SK-N-SH (cell line): Measurements from ENCODE around the gene EEF1AKMT1. TPM values are rescaled to one million over a fixed set of nuclear protein-coding genes. Genes with fewer than 3 reads are reported as not detected.

Source experiments
- CTCF ChIA-PET: fragments of 300-600, 350-600 bp; formaldehyde crosslinking; extraction: SDS; loops from one replicate; lab custom pipeline; 2021; lab: Yijun Ruan, JAX
- POLR2A ChIA-PET: fragments of 350-600 bp; sonication (Branson Sonifier 250); formaldehyde crosslinking; extraction: SDS; loops from one replicate; lab custom pipeline; 2020; ENCODE audit warnings: antibody characterized with exemption, inconsistent platforms; lab: Yijun Ruan, JAX
- DNase-seq: peaks from one replicate; pipeline ENCODE4 v3.0.0; 2012
- H2AFZ ChIP-seq: fragments of 200-600 bp; sonication (generic); 2 replicates; pipeline ENCODE4 v1.8.1; 2016; ENCODE audit warnings: antibody characterized with exemption, mild to moderate bottlenecking, low read depth
- H3F3A ChIP-seq: fragments of 200-600 bp; sonication (generic); replicated peaks from 2 replicates; pipeline ENCODE3; 2016; ENCODE audit warnings: antibody characterized with exemption, mild to moderate bottlenecking; ENCODE audit not compliant: insufficient read depth
- H3K27ac ChIP-seq, 2 experiments: fragments of 200-500 bp in 1 of 2; fragments of 200-600 bp in 1 of 2; sonication (Bioruptor generic) in 1 of 2; sonication (generic), shearing (Covaris generic) in 1 of 2; 2 replicates each; pipeline versions ENCODE4 v1.5.1 to v1.6.1; 2014 to 2016; ENCODE audit warnings: low read depth in 2 of 2, inconsistent platforms in 1 of 2, low read length in 1 of 2, mild to moderate bottlenecking in 1 of 2, mixed read lengths in 1 of 2
- H3K27me3 ChIP-seq: fragments of 200-600 bp; sonication (generic), shearing (Covaris generic); 2 replicates; pipeline ENCODE4 v1.6.1; 2016; ENCODE audit warnings: mixed run types; ENCODE audit not compliant: insufficient read depth
- H3K36me3 ChIP-seq, 2 experiments: fragments of 200-500 bp in 1 of 2; fragments of 200-600 bp in 1 of 2; sonication (Bioruptor generic) in 1 of 2; sonication (generic) in 1 of 2; replicated peaks in 1 of 2; 2 replicates each; pipeline versions ENCODE3 to v1.5.1; 2014 to 2016; ENCODE audit warnings: low read length in 1 of 2, mild to moderate bottlenecking in 1 of 2; ENCODE audit not compliant: insufficient read depth in 2 of 2, control insufficient read depth in 1 of 2
- H3K4me1 ChIP-seq, 2 experiments: fragments of 200-500 bp in 1 of 2; fragments of 200-600 bp in 1 of 2; sonication (Bioruptor generic) in 1 of 2; sonication (generic), shearing (Covaris generic) in 1 of 2; 2 replicates each; pipeline versions ENCODE4 v1.5.1 to v1.6.1; 2014 to 2016; ENCODE audit warnings: low read depth in 1 of 2, low read length in 1 of 2, mixed run types in 1 of 2; ENCODE audit not compliant: insufficient read depth in 2 of 2, control insufficient read depth in 1 of 2
- H3K4me2 ChIP-seq: fragments of 200-600 bp; sonication (generic), shearing (Covaris generic); 2 replicates; pipeline ENCODE4 v1.6.1; 2017; ENCODE audit warnings: mixed run types
- H3K4me3 ChIP-seq, 2 experiments: fragments of 200-500 bp in 1 of 2; fragments of 200-600 bp in 1 of 2; sonication (Bioruptor generic) in 1 of 2; sonication (generic), shearing (Covaris generic) in 1 of 2; 2 replicates each; pipeline versions ENCODE4 v1.5.1 to v1.8.1; 2014 to 2016; ENCODE audit warnings: low read depth in 2 of 2, inconsistent platforms in 1 of 2, low read length in 1 of 2, mild to moderate bottlenecking in 1 of 2, mixed read lengths in 1 of 2, moderate library complexity in 1 of 2
- H3K79me2 ChIP-seq: fragments of 200-600 bp; sonication (generic); 2 replicates; pipeline ENCODE4 v1.8.1; 2017; ENCODE audit warnings: mild to moderate bottlenecking; ENCODE audit not compliant: insufficient read depth
- H3K9ac ChIP-seq: fragments of 200-600 bp; sonication (generic); 2 replicates; pipeline ENCODE4 v1.6.1; 2017; ENCODE audit warnings: mixed run types
- H3K9me2 ChIP-seq: fragments of 200-600 bp; sonication (generic); 2 replicates; pipeline ENCODE4 v1.6.1; 2017; ENCODE audit warnings: mixed run types
- H3K9me3 ChIP-seq: fragments of 200-600 bp; sonication (generic); 2 replicates; pipeline ENCODE4 v1.6.1; 2017; ENCODE audit warnings: mixed run types, mild to moderate bottlenecking, moderate library complexity
- H4K20me1 ChIP-seq: fragments of 200-600 bp; sonication (generic); 2 replicates; pipeline ENCODE4 v1.6.1; 2017; ENCODE audit warnings: mild to moderate bottlenecking, mixed run types; ENCODE audit not compliant: insufficient read depth
- IRF3 ChIP-seq: fragments of 150-350 bp; IDR thresholded peaks from 2 replicates; pipeline ENCODE4 v1.6.1; 2016; ENCODE audit warnings: mild to moderate bottlenecking, low read depth, low read length
- RCOR1 ChIP-seq: fragments of 150-350 bp; IDR thresholded peaks from 2 replicates; pipeline ENCODE4 v1.6.1; 2017; ENCODE audit warnings: antibody characterized with exemption, low read length
- REST ChIP-seq: IDR thresholded peaks from 2 replicates; pipeline ENCODE4 v1.6.1; 2012; ENCODE audit warnings: mild to moderate bottlenecking, low read depth, low read length, moderate library complexity
- TCF12 ChIP-seq: IDR thresholded peaks from 2 replicates; pipeline ENCODE4 v1.4.0; 2012
- WGBS: methylation state at CpG from one replicate; pipeline ENCODE4 v1.1.6; 2017; ENCODE audit warnings: low lambda C conversion rate; 5-methylcytosine and 5-hydroxymethylcytosine counted together
- polyA plus RNA-seq, 3 experiments: library from polyadenylated mRNA; depleted of rRNA; stranded (reverse); fragments of >200 nt; gene quantifications; 2 replicates each; pipeline ENCODE4 v1.2.3, GENCODE V29; 2012
- TF ChIP-seq, protein P1 (sequence below): IDR thresholded peaks from 2 replicates; pipeline ENCODE4 v1.4.0; 2012; ENCODE audit warnings: low read depth
- TF ChIP-seq, protein P2 (sequence below): fragments of 150-350 bp; IDR thresholded peaks from 2 replicates; pipeline ENCODE4 v1.6.1; 2017; ENCODE audit warnings: antibody characterized with exemption, low read length, low read depth, borderline replicate concordance

EEF1AKMT1 gene
- polyA plus RNA-seq, 1 of the 3 experiments (the other 2 are of a cell fraction), result 4.2 TPM

GRCh38 chr13:20720499-20720898, 53.3 kb downstream of the EEF1AKMT1 start:
- DNase-seq, result no peak
- H3K9me2 ChIP-seq, result no peaks in the 10 kb centered on the region
- H3K4me2 ChIP-seq, result no peak overlapping the region
- H3F3A ChIP-seq, result no peaks in the 10 kb centered on the region
- peaks cover 0 to 4% of the 10 kb centered on the region in 2 experiments; a peak in 2 of 4 replicates for H3K4me1 ChIP-seq
- H3K4me3 ChIP-seq, result no peak overlapping the region
- 81% methylated on average over 9 of the region's 11 CpGs for WGBS
- no peak overlapping the region for H3K9ac ChIP-seq
- H3K27ac ChIP-seq, result no peak overlapping the region
- H3K36me3 ChIP-seq, result no peaks in the 10 kb centered on the region
- no peaks in the 10 kb centered on the region for H4K20me1 ChIP-seq
- no peak overlapping the region for H2AFZ ChIP-seq
- no peaks in the 10 kb centered on the region for H3K27me3 ChIP-seq
- H3K79me2 ChIP-seq, result no peaks in the 10 kb centered on the region
- H3K9me3 ChIP-seq, result no peaks in the 10 kb centered on the region
- ChIA-PET CTCF (interaction anchor here (3.5 kb wide), 1 partner anchor 108 kb away, joined by 21 read pairs; no protein-coding TSS in a partner anchor), POLR2A (no interaction called here)
- no peak for TF ChIP-seq IRF3
- no peak for TF ChIP-seq TCF12

DNA sequence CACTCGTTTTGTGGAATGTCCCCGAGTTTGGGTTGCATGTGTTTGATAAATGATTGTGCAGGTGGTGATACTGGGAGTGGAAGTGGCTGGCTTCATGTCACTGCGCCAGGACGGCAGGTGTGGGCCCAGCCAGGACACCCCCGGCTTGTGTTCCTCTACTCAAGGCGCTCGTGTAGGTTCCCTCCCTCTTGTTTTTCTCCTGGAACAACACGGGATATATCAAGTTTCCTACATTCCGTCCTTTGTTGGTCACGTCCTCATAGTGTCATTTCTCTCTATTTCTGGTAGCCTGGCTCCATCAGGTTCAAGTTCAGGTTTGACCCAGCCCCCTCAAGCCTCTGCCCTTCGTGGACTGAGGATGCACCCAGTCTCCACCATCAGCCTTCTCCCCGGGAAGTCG, 54.0 kb downstream of the EEF1AKMT1 start:
- TF ChIP-seq, protein P1, sequence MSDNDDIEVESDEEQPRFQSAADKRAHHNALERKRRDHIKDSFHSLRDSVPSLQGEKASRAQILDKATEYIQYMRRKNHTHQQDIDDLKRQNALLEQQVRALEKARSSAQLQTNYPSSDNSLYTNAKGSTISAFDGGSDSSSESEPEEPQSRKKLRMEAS, result no peak
- Histone ChIP-seq H3K27me3 (no peaks in the 10 kb centered on the region), H3K9me3 (no peaks in the 10 kb centered on the region), H3K9ac (no peak overlapping the region), H3K4me2 (no peak overlapping the region), H3K4me1 (peaks cover 0 to 4% of the 10 kb centered on the region in 2 experiments; a peak in 2 of 4 replicates), H3K79me2 (no peaks in the 10 kb centered on the region), H2AFZ (no peak overlapping the region), H4K20me1 (no peaks in the 10 kb centered on the region), H3K9me2 (no peaks in the 10 kb centered on the region), H3K36me3 (no peaks in the 10 kb centered on the region), H3K27ac (no peak overlapping the region), H3K4me3 (no peak overlapping the region), H3F3A (peaks cover 4% of the 10 kb centered on the region)
- 86% methylated on average over 13 of the region's 13 CpGs for WGBS
- ChIA-PET POLR2A (no interaction called here), CTCF (no interaction called here)
- no peak for DNase-seq

- CTCF ChIA-PET, result no interaction called here
- WGBS, result 86% methylated on average over 12 of the region's 12 CpGs
- DNase-seq, result no peak
- Histone ChIP-seq H3K4me2 (no peak overlapping the region), H3K36me3 (no peaks in the 10 kb centered on the region), H3K27ac (no peak overlapping the region), H3K9me3 (no peaks in the 10 kb centered on the region), H3K27me3 (no peaks in the 10 kb centered on the region), H3K4me3 (no peak overlapping the region), H3K9ac (no peak overlapping the region), H3K9me2 (no peaks in the 10 kb centered on the region), H2AFZ (no peak overlapping the region), H4K20me1 (no peaks in the 10 kb centered on the region), H3F3A (peaks cover 7% of the 10 kb centered on the region)
- no peak for TF ChIP-seq RCOR1
- TF ChIP-seq, protein P2, sequence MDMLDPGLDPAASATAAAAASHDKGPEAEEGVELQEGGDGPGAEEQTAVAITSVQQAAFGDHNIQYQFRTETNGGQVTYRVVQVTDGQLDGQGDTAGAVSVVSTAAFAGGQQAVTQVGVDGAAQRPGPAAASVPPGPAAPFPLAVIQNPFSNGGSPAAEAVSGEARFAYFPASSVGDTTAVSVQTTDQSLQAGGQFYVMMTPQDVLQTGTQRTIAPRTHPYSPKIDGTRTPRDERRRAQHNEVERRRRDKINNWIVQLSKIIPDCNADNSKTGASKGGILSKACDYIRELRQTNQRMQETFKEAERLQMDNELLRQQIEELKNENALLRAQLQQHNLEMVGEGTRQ, result no peak
- TF ChIP-seq IRF3, result no peak
- no peak for TF ChIP-seq REST
- TF ChIP-seq, all 33 proteins: peak for 0
- Histone ChIP-seq H3K4me1 (peaks cover 4 to 6% of the 10 kb centered on the region in 2 experiments; a peak in 3 of 4 replicates), H3K79me2 (no peaks in the 10 kb centered on the region)
- POLR2A ChIA-PET, result no interaction called here
These were observed 54.7 kb downstream of the EEF1AKMT1 start for GRCh38 chr13:20718958-20719566.
